ENCODE measurements around the gene TNIK.
"Not testable (repeated sequence)": the region's sequence is repeated elsewhere in the genome, so short reads cannot be mapped to it uniquely, and the experiment has no call there.

TNIK gene

GRCh38 chr3:171384101-171384891 lies 75.9 kb downstream of the TNIK start:
- ChIA-PET CTCF (no interaction called here), POLR2A (ENCODE audit: low non-redundant PET) (no interaction called here)
- H3K27ac ChIP-seq: no peak overlapping the region
- no peak for DNase-seq (ENCODE audit: low spot score)
- TF ChIP-seq CTCF (conservative IDR thresholded peaks at IDR 0.05; ENCODE audit: low read depth): no peak

- CTCF ChIA-PET: interaction anchor here (0.6 kb wide), 1 partner anchor 271 kb away, joined by 3 read pairs; no protein-coding TSS in a partner anchor
- H3K27ac ChIP-seq: no peak overlapping the region
- DNase-seq (ENCODE audit: low spot score): no peak
These were observed 76.8 kb downstream of the TNIK start for GRCh38 chr3:171383206-171384018.

GRCh38 chr3:171382347-171382746 lies 77.9 kb downstream of the TNIK start:
- DNase-seq (ENCODE audit: low spot score); H3K27ac ChIP-seq; POLR2A ChIA-PET (ENCODE audit: low non-redundant PET): not testable (repeated sequence)
- CTCF ChIA-PET: interaction anchor here (0.6 to 0.7 kb wide), 2 partner anchors 29 to 572 kb away, joined by 3 read pairs; no protein-coding TSS in a partner anchor

More at GRCh38 chr3:171383206-171384018, 76.8 kb downstream of the TNIK start:
- POLR2A ChIA-PET (ENCODE audit: low non-redundant PET): no interaction called here
- no peak for TF ChIP-seq CTCF (conservative IDR thresholded peaks at IDR 0.05; ENCODE audit: low read depth)

GRCh38 chr3:171380711-171381425 lies 79.3 kb downstream of the TNIK start:
- H3K27ac ChIP-seq: no peak overlapping the region
- DNase-seq (ENCODE audit: low spot score): no peak
- TF ChIP-seq CTCF (conservative IDR thresholded peaks at IDR 0.05; ENCODE audit: low read depth): no peak
- ChIA-PET POLR2A (ENCODE audit: low non-redundant PET) (no interaction called here), CTCF (interaction anchor here (0.6 kb wide), 1 partner anchor 26 kb away, joined by 3 read pairs; no protein-coding TSS in a partner anchor)

- TF ChIP-seq CTCF (conservative IDR thresholded peaks at IDR 0.05; ENCODE audit: low read depth): no peak
- CTCF ChIA-PET: interaction anchor here (0.6 kb wide), 1 partner anchor 25 kb away, joined by 3 read pairs; no protein-coding TSS in a partner anchor
- POLR2A ChIA-PET (ENCODE audit: low non-redundant PET): no interaction called here
- DNase-seq (ENCODE audit: low spot score): no peak
- no peak overlapping the region for H3K27ac ChIP-seq
These were observed 80.2 kb downstream of the TNIK start for GRCh38 chr3:171379961-171380483.

GRCh38 chr3:171379281-171379680 lies 80.9 kb downstream of the TNIK start:
- no peak overlapping the region for H3K27ac ChIP-seq
- ChIA-PET POLR2A (ENCODE audit: low non-redundant PET) (no interaction called here), CTCF (no interaction called here)
- no peak for TF ChIP-seq CTCF (conservative IDR thresholded peaks at IDR 0.05; ENCODE audit: low read depth)
- no peak for DNase-seq (ENCODE audit: low spot score)

Data from RWPE1 (cell line).